GM12878 (cell line): ENCODE results near the gene UBR2. TPM values are rescaled to one million over a fixed set of nuclear protein-coding genes. Genes with fewer than 3 reads are reported as not detected.

ENCODE experiments used
- ATAC-seq: fragments of 200-7000 bp; cut with Tn5 transposase; 3 replicates; pipeline ENCODE4 v1.9.1; 2020; ENCODE audit warnings: mild to moderate bottlenecking, moderate library complexity
- BruUV-seq: library from RNA; stranded (reverse); fragments of 400-500 nt; replicated peaks from 2 replicates; lab custom pipeline; 2021; lab: Mats Ljungman, UMichigan
- CTCF ChIA-PET: fragments of 300-600 bp; sonication (Branson Sonifier 250); formaldehyde crosslinking; extraction: SDS; loops from one replicate; lab custom pipeline; 2021; ENCODE audit warnings: inconsistent platforms; lab: Yijun Ruan, JAX
- POLR2A ChIA-PET: fragments of 350-600 bp; formaldehyde crosslinking; extraction: SDS; loops from one replicate; lab custom pipeline; 2021; ENCODE audit warnings: inconsistent platforms; lab: Charles Lee
- RAD21 ChIA-PET: fragments of 300-600 bp; sonication (Branson Sonifier 250); formaldehyde crosslinking; loops from one replicate; lab custom pipeline; 2023; ENCODE audit warnings: antibody characterized with exemption; ENCODE audit not compliant: unreplicated experiment; lab: Charles Lee
- SMC1A ChIA-PET: fragments of 300-600 bp; sonication (Branson Sonifier 250); formaldehyde crosslinking; loops from one replicate; lab custom pipeline; 2023; ENCODE audit not compliant: unreplicated experiment, uncharacterized antibody; lab: Charles Lee
- DNase-seq: peaks from one replicate; pipeline ENCODE4 v3.0.0-alpha.2; 2011; ENCODE audit warnings: low read depth, low spot score
- FAIRE-seq: peaks from 3 replicates; lab custom pipeline; 2011; peaks lifted over from hg19 to GRCh38; lab: Jason Lieb, UNC
- H2AFZ ChIP-seq: 2 replicates; pipeline ENCODE4 v1.6.0; 2011; ENCODE audit warnings: low read depth, low read length, control low read depth; ENCODE audit not compliant: control insufficient read depth
- H3K27ac ChIP-seq: 2 replicates; pipeline ENCODE4 v1.5.1; 2011; ENCODE audit warnings: control low read depth; ENCODE audit not compliant: control insufficient read depth, insufficient read depth
- H3K27me3 ChIP-seq, 2 experiments: replicated peaks in 1 of 2; 2 replicates each; pipeline versions ENCODE4 v1.6.0 to v1.6.1; 2011; ENCODE audit warnings: low read length in 1 of 2; ENCODE audit not compliant: control insufficient read depth in 2 of 2, insufficient read depth in 2 of 2
- H3K36me3 ChIP-seq, 2 experiments: 2 replicates each; pipeline ENCODE4 v1.5.1; 2011; ENCODE audit warnings: low read length in 1 of 2; ENCODE audit not compliant: control insufficient read depth in 2 of 2, insufficient read depth in 2 of 2
- H3K4me1 ChIP-seq: 2 replicates; pipeline ENCODE4 v1.6.1; 2011; ENCODE audit warnings: mild to moderate bottlenecking, low read length, moderate library complexity, mixed read lengths; ENCODE audit not compliant: control insufficient read depth, insufficient read depth
- H3K4me2 ChIP-seq: 2 replicates; pipeline ENCODE4 v1.6.0; 2011; ENCODE audit warnings: control low read depth; ENCODE audit not compliant: control insufficient read depth, insufficient read depth
- H3K4me3 ChIP-seq: fragments of 200-600 bp; sonication (generic); 2 replicates; pipeline ENCODE4 v1.5.1; 2016
- H3K79me2 ChIP-seq: 2 replicates; pipeline ENCODE4 v1.6.0; 2011; ENCODE audit warnings: low read length; ENCODE audit not compliant: control insufficient read depth, insufficient read depth
- H3K9ac ChIP-seq: 2 replicates; pipeline ENCODE4 v1.8.0; 2011; ENCODE audit warnings: low read length, control low read depth, mixed read lengths; ENCODE audit not compliant: control insufficient read depth, insufficient read depth
- H3K9me3 ChIP-seq: replicated peaks from 3 replicates; pipeline ENCODE4 v1.5.1; 2011; ENCODE audit warnings: mild to moderate bottlenecking, low read length; ENCODE audit not compliant: control insufficient read depth, insufficient read depth
- H4K20me1 ChIP-seq: 2 replicates; pipeline ENCODE4 v1.6.0; 2011; ENCODE audit not compliant: control insufficient read depth, insufficient read depth
- FOS ChIP-seq: IDR thresholded peaks from 3 replicates; pipeline ENCODE4 v1.6.1; 2011; ENCODE audit warnings: borderline replicate concordance; ENCODE audit not compliant: insufficient read length; ENCODE audit errors: extremely low read depth
- POLR2AphosphoS2 ChIP-seq: IDR thresholded peaks from 2 replicates; pipeline ENCODE4 v1.6.1; 2011; ENCODE audit warnings: low read depth, mild to moderate bottlenecking, low read length, improper control_type of control experiment, moderate library complexity
- RAD21 ChIP-seq: IDR thresholded peaks from 2 replicates; pipeline ENCODE4 v1.6.1; 2011; ENCODE audit warnings: mild to moderate bottlenecking, low read depth, low read length, moderate library complexity; ENCODE audit not compliant: insufficient read depth
- RCOR1 ChIP-seq: conservative IDR thresholded peaks from 2 replicates; pipeline ENCODE4 v1.6.1; 2012; ENCODE audit warnings: low read depth, low read length, improper control_type of control experiment
- SMC3 ChIP-seq: IDR thresholded peaks from 2 replicates; pipeline ENCODE4 v1.6.1; 2011; ENCODE audit warnings: low read length, improper control_type of control experiment, borderline replicate concordance
- SPI1 ChIP-seq: IDR thresholded peaks from 2 replicates; pipeline ENCODE4 v1.6.1; 2011; ENCODE audit warnings: low read depth, mild to moderate bottlenecking, low read length, moderate library complexity, borderline replicate concordance; ENCODE audit not compliant: insufficient read depth
- in situ Hi-C: fragments of 300-500 bp; cut with MboI; formaldehyde crosslinking; loops from 9 replicates; pipeline ENCODE4 v1.14.3; 2018; ENCODE audit warnings: mixed read lengths
- intact Hi-C: fragments of 100-400 bp; cut with micrococcal nuclease; formaldehyde crosslinking; loops from one replicate; pipeline ENCODE4 v1.14.2; 2022; ENCODE audit not compliant: unreplicated experiment
- polyA plus RNA-seq, 11 experiments: library from polyadenylated mRNA; depleted of rRNA in 4 of 11; unstranded in 6 of 11; stranded (reverse) in 5 of 11; fragments of >200 nt; fragmentation: Nextera tagmentation in 4 of 11; fragmentation: Illumina TruSeq in 1 of 11; extraction: Ambion mirVana in 4 of 11; extraction: Trizol in 1 of 11; gene quantifications; 1 replicate in 1 of 11; 2 replicates in 10 of 11; pipeline versions ENCODE4 v1.2.1 to v1.2.3, GENCODE V29; 2011 to 2016; ENCODE audit warnings: inconsistent platforms in 2 of 11, missing spikeins in 2 of 11, low read depth in 1 of 11
- total RNA-seq, 4 experiments: library from RNA; depleted of rRNA in 3 of 4; stranded (reverse); fragments of >200 nt in 3 of 4; fragmentation: Illumina TruSeq in 1 of 4; extraction: Trizol in 1 of 4; gene quantifications; 2 replicates each; pipeline versions ENCODE4 v1.2.1 to v1.2.3, GENCODE V29; 2013 to 2021
- TF ChIP-seq, protein P1 (sequence below), 3 experiments: IDR thresholded peaks in 2 of 3; conservative IDR thresholded peaks in 1 of 3; 2 replicates each; pipeline ENCODE4 v1.5.1; 2011; ENCODE audit warnings: low read depth in 3 of 3, low read length in 3 of 3, mild to moderate bottlenecking in 3 of 3, control low read depth in 2 of 3, moderate library complexity in 2 of 3, inconsistent platforms in 1 of 3, mixed read lengths in 1 of 3; ENCODE audit not compliant: control insufficient read depth in 2 of 3, insufficient read depth in 1 of 3; ENCODE audit errors: extremely low read depth in 1 of 3
- TF ChIP-seq, protein P2 (sequence below): fragments of 450-650 bp; IDR thresholded peaks from 2 replicates; pipeline ENCODE4 v1.6.1; 2017; ENCODE audit warnings: mild to moderate bottlenecking, moderate library complexity
- TF ChIP-seq, protein P3 (sequence below): fragments of 150-350 bp; IDR thresholded peaks from 2 replicates; pipeline ENCODE4 v1.6.1; 2014; ENCODE audit warnings: mild to moderate bottlenecking, low read depth, low read length

Gene UBR2
- total and polyA plus RNA-seq, 10 of the 15 experiments (the other 5 are each of a cell fraction or from before 2014, with no cell fraction given) = 2.3 to 18.4 (median 9.6) TPM

DNA sequence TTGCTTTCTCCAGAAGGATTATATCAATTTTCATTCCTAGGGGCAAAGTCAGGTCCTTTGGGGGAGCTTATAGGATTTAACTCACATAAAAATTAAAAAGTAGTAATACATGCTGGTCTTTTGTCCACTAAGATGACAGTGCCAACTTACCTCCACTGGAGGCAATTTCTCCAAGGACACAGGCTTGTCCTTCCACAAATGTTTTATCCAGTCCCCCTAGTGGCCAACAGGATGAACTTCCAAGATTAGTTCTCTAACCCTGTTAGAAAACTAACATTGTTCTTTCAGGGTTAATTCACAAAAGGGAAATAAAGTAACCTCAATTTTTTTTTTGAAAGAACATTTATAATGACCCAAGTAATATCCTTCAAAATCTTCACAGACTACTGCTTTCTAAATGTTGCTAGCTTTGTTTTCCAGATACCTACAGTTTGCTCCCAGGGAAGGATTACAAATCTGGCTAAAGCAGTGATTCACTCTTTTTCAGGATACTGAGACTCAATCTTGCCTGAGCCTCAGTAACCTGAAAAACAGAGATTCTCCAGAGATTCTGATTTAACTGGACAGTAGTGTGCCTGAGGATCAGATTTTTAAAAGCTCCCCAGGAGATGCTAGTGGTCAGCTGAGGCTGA, 31.7 kb upstream of the UBR2 start:
- ChIA-PET POLR2A (interaction anchor here (0.5 to 1.6 kb wide), 4 partner anchors 26 to 308 kb away, joined by 3 to 5 read pairs (median 4); no protein-coding TSS in a partner anchor), CTCF (interaction anchor here (0.6 to 3.7 kb wide), 39 partner anchors 10 to 724 kb away, joined by 3 to 61 read pairs (median 6); no protein-coding TSS in a partner anchor), RAD21 (interaction anchor here (0.6 to 3.9 kb wide), 16 partner anchors 11 to 318 kb away, joined by 3 to 30 read pairs (median 4); no protein-coding TSS in a partner anchor), SMC1A (interaction anchor here (0.6 to 5.5 kb wide), 27 partner anchors 10 to 271 kb away, joined by 3 to 54 read pairs (median 5); no protein-coding TSS in a partner anchor)
- TF ChIP-seq, protein P1, sequence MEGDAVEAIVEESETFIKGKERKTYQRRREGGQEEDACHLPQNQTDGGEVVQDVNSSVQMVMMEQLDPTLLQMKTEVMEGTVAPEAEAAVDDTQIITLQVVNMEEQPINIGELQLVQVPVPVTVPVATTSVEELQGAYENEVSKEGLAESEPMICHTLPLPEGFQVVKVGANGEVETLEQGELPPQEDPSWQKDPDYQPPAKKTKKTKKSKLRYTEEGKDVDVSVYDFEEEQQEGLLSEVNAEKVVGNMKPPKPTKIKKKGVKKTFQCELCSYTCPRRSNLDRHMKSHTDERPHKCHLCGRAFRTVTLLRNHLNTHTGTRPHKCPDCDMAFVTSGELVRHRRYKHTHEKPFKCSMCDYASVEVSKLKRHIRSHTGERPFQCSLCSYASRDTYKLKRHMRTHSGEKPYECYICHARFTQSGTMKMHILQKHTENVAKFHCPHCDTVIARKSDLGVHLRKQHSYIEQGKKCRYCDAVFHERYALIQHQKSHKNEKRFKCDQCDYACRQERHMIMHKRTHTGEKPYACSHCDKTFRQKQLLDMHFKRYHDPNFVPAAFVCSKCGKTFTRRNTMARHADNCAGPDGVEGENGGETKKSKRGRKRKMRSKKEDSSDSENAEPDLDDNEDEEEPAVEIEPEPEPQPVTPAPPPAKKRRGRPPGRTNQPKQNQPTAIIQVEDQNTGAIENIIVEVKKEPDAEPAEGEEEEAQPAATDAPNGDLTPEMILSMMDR (IDR thresholded peaks at IDR 0.05 in 2 of 3, conservative IDR thresholded peaks at IDR 0.05 in 1 of 3; ENCODE audit: control insufficient read depth in 2 of 3, extremely low read depth in 1 of 3, insufficient read depth in 1 of 3, low read depth in 3 of 3, low read length in 3 of 3) = peak; percentile 74 to 89 (median 75)
- peak; percentile 84 for TF ChIP-seq SMC3
- TF ChIP-seq RCOR1 = no peak
- TF ChIP-seq, protein P2, sequence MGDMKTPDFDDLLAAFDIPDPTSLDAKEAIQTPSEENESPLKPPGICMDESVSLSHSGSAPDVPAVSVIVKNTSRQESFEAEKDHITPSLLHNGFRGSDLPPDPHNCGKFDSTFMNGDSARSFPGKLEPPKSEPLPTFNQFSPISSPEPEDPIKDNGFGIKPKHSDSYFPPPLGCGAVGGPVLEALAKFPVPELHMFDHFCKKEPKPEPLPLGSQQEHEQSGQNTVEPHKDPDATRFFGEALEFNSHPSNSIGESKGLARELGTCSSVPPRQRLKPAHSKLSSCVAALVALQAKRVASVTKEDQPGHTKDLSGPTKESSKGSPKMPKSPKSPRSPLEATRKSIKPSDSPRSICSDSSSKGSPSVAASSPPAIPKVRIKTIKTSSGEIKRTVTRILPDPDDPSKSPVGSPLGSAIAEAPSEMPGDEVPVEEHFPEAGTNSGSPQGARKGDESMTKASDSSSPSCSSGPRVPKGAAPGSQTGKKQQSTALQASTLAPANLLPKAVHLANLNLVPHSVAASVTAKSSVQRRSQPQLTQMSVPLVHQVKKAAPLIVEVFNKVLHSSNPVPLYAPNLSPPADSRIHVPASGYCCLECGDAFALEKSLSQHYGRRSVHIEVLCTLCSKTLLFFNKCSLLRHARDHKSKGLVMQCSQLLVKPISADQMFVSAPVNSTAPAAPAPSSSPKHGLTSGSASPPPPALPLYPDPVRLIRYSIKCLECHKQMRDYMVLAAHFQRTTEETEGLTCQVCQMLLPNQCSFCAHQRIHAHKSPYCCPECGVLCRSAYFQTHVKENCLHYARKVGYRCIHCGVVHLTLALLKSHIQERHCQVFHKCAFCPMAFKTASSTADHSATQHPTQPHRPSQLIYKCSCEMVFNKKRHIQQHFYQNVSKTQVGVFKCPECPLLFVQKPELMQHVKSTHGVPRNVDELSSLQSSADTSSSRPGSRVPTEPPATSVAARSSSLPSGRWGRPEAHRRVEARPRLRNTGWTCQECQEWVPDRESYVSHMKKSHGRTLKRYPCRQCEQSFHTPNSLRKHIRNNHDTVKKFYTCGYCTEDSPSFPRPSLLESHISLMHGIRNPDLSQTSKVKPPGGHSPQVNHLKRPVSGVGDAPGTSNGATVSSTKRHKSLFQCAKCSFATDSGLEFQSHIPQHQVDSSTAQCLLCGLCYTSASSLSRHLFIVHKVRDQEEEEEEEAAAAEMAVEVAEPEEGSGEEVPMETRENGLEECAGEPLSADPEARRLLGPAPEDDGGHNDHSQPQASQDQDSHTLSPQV = 0 out of 2 replicates have a peak, but pooled peaks have one; percentile 24
- TF ChIP-seq, protein P3, sequence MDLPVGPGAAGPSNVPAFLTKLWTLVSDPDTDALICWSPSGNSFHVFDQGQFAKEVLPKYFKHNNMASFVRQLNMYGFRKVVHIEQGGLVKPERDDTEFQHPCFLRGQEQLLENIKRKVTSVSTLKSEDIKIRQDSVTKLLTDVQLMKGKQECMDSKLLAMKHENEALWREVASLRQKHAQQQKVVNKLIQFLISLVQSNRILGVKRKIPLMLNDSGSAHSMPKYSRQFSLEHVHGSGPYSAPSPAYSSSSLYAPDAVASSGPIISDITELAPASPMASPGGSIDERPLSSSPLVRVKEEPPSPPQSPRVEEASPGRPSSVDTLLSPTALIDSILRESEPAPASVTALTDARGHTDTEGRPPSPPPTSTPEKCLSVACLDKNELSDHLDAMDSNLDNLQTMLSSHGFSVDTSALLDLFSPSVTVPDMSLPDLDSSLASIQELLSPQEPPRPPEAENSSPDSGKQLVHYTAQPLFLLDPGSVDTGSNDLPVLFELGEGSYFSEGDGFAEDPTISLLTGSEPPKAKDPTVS = no peak
- TF ChIP-seq FOS = no peak
- peak; percentile 84 for TF ChIP-seq RAD21
- TF ChIP-seq POLR2AphosphoS2 = no peak
- TF ChIP-seq SPI1 = no peak
- Histone ChIP-seq H4K20me1 (no peaks in the 10 kb centered on the region), H3K27ac (no peak overlapping the region), H3K27me3 (no peaks in the 10 kb centered on the region), H3K9ac (no peak overlapping the region), H3K4me1 (no peaks in the 10 kb centered on the region), H3K4me3 (no peak overlapping the region), H3K36me3 (no peaks in the 10 kb centered on the region), H2AFZ (no peak overlapping the region), H3K79me2 (no peaks in the 10 kb centered on the region), H3K9me3 (no peaks in the 10 kb centered on the region), H3K4me2 (no peak overlapping the region)
- in situ Hi-C loops = no loop called here
- ATAC-seq (peak; percentile 92), FAIRE-seq (peak; percentile 92), DNase-seq (no peak)
- BruUV-seq = no TSS peak
- intact Hi-C loops = loop anchor here (5.0 kb wide), 1 partner anchor 225 kb away; no protein-coding TSS in a partner anchor
